HUES64 (cell line): ENCODE data around the gene KRTAP3-1.
"Not testable (repeated sequence)": the region's sequence is repeated elsewhere in the genome, so short reads cannot be mapped to it uniquely, and the experiment has no call there.

Experiments used
- H3K27ac ChIP-seq: 2 replicates; pipeline ENCODE4 v1.7.0; 2013; ENCODE audit warnings: low read depth, low read length, inconsistent platforms
- H3K27me3 ChIP-seq: 2 replicates; pipeline ENCODE4 v1.6.1; 2013; ENCODE audit warnings: mild to moderate bottlenecking, low read length; ENCODE audit not compliant: insufficient read depth
- H3K36me3 ChIP-seq: 2 replicates; pipeline ENCODE4 v1.6.1; 2013; ENCODE audit warnings: mild to moderate bottlenecking, low read length; ENCODE audit not compliant: insufficient read depth
- H3K4me1 ChIP-seq: 2 replicates; pipeline ENCODE4 v1.6.1; 2013; ENCODE audit warnings: mild to moderate bottlenecking, low read length, moderate library complexity; ENCODE audit not compliant: insufficient read depth
- H3K4me3 ChIP-seq: 2 replicates; pipeline ENCODE4 v1.5.1; 2013; ENCODE audit warnings: mild to moderate bottlenecking, low read length, moderate library complexity
- H3K9ac ChIP-seq: 2 replicates; pipeline ENCODE4 v1.6.1; 2013; ENCODE audit warnings: mild to moderate bottlenecking, low read depth, low read length
- H3K9me3 ChIP-seq: 2 replicates; pipeline ENCODE4 v1.6.1; 2013; ENCODE audit warnings: low read depth, low read length; ENCODE audit not compliant: insufficient read depth
- WGBS: fragments of 150-250, 120-280 bp; methylation state at CpG from one replicate; pipeline ENCODE4 v1.1.7; 2013; ENCODE audit warnings: missing lambda C conversion rate; 5-methylcytosine and 5-hydroxymethylcytosine counted together

The KRTAP3-1 gene

DNA sequence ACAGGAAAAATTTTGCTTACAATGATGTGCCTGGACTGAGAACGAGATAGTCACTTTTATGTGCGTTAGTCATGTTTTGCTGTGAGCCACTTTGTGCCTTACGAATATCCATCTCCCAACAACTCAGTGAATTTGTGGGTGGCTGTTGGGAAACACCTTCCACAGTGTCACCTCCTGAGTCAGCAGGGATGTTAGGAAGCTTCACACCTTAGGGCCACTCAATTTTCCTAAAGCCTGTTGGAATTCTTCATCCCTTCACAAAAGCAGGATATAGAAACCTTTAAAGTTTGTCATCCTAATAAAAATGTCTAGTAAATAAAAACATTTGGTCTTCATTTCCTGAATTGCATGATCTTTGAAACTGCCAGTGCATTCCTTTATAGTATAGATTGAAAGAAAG, 4.3 kb upstream of the KRTAP3-1 start:
- no peak overlapping the region for H3K4me3 ChIP-seq
- no peaks in the 10 kb centered on the region for H3K9me3 ChIP-seq
- no peak overlapping the region for H3K9ac ChIP-seq
- no peaks in the 10 kb centered on the region for H3K27me3 ChIP-seq
- no peak overlapping the region for H3K27ac ChIP-seq
- WGBS, result 96% methylated on average over 3 of the region's 3 CpGs
- H3K4me1 ChIP-seq, result peaks cover 17% of the 10 kb centered on the region
- no peaks in the 10 kb centered on the region for H3K36me3 ChIP-seq

DNA sequence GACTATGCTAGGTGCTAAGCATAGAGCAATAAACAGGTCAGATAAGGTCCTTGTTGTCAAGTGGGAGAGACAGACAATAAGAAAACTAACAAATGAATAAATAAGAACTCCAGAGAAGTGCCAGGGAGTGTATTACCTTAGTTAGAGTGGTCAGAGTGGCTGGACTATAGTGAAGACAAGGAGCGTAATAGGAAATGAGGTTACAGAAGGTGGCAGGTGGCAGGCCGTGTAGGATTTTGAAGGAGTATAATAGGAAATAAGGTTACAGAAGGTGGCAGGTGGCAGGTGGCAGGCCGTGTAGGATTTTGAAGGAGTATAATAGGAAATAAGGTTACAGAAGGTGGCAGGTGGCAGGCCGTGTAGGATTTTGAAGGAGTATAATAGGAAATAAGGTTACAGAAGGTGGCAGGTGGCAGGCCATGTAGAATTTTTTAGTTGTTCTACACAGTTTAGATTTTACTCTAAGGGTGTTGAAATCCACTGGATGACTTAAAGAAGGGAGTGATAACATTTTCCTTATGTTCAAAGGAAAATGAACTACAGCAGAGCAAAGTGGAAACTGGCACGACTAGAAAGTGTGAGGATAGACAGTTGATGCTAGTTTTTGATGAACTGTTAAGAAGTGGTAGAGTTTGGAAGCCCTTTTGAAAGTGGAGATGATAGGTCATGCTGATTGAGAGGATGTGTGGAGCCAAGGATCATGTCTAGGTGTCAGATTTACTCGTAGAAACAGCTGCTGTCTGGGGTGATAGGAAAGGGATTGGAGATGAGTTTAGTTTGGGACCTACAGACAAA, 3.6 kb upstream of the KRTAP3-1 start:
- no peaks in the 10 kb centered on the region for H3K9me3 ChIP-seq
- H3K4me3 ChIP-seq, result no peak overlapping the region
- H3K27me3 ChIP-seq, result no peaks in the 10 kb centered on the region
- no peaks in the 10 kb centered on the region for H3K36me3 ChIP-seq
- H3K27ac ChIP-seq, result no peak overlapping the region
- H3K9ac ChIP-seq, result no peak overlapping the region
- 89% methylated on average over 6 of the region's 6 CpGs for WGBS
- peaks cover 17% of the 10 kb centered on the region for H3K4me1 ChIP-seq

DNA sequence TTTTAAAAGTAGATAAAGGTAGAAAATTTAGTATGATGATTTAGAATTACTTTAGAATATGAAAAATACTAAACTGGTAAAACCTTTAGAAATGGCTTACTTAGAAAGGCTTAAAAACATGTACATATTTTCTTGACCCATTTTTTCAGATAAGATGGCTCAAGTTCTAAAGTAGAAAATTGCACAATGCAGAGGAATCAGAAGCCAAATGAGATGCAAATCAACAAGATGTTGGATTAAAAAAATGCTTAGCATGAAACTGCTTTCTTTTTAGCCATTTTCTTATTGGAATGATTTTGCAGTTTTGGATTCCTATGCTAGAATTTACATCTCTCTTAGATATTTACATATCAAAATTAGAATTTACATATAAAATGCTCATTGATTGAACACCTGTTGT, 1.5 kb upstream of the KRTAP3-1 start:
- Histone ChIP-seq H3K4me1 (peaks cover 17% of the 10 kb centered on the region), H3K9ac (no peak overlapping the region)

DNA sequence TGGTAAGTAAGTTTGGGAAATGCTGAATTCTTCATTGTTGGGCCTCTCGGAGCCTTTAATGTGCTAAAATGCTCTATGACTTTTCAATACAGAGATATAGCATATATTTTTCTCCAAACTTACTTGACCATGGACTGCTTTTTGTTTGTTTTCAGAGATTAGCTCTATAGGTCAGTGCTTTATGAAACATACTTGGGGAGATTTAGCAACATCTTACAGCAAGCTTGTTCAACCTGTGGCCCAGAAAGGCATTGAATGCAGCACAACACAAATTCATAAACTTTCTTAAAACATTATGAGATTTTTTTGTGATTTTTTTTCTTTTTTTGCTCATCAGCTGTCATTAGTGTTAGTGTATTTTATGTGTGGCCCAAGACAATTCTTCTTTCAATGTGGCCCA, 1.0 kb upstream of the KRTAP3-1 start:
- no peaks in the 10 kb centered on the region for H3K27me3 ChIP-seq
- peaks cover 17% of the 10 kb centered on the region for H3K4me1 ChIP-seq
- H3K9me3 ChIP-seq, result no peaks in the 10 kb centered on the region
- no peak overlapping the region for H3K4me3 ChIP-seq
- no peaks in the 10 kb centered on the region for H3K36me3 ChIP-seq
- H3K9ac ChIP-seq, result no peak overlapping the region
- no CpG with 5 or more reads among the region's 1 CpG for WGBS
- H3K27ac ChIP-seq, result no peak overlapping the region

More for the DNA sequence above, 1.5 kb upstream of the KRTAP3-1 start:
- no peak overlapping the region for H3K4me3 ChIP-seq
- no peaks in the 10 kb centered on the region for H3K27me3 ChIP-seq
- no peaks in the 10 kb centered on the region for H3K36me3 ChIP-seq
- H3K27ac ChIP-seq, result no peak overlapping the region
- no peaks in the 10 kb centered on the region for H3K9me3 ChIP-seq

DNA sequence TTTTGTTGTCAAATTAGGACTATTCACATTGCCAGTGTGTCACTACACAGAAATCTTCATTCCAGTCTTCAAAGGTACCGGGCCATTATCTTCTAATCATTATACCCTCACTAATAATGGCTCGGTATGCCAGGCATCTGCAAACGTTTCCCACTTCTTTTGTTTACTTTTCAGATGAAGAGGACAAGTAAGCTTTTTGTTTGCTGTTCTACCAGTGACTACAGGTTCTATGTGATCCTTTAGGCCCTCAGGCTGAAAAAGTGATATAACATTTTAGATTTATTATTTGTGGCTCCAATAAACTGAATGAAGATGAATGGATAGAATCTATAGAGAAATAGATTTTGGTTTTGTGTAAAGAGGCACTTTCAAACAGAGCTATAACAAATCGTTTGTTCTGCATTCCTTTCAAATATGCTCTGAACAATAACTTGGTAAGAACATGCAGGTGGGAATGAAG, 403 bp upstream of the KRTAP3-1 start:
- H3K27ac ChIP-seq, result no peak overlapping the region

DNA sequence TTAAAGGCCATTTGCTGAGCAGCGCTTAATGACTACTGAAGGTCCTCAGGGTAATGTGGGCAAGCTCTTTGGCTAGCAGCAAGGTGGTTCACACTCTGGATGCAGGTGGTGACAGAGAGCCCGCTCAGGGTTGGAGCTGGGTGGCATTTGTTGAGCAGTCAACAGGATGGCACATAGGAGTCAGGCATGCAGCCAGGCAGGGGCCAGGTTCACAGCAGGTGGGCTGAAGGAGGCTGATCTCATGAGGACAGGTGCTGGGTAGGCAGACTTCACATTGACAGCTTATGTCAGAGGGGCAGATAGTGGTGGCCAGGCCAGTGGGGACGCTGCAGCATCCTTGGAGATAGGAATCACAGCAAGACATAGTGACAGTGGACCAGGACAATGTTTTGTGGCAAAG, 4.5 kb downstream of the KRTAP3-1 start:
- Histone ChIP-seq H3K27ac (no peak overlapping the region), H3K4me3 (no peak overlapping the region), H3K9ac (no peak overlapping the region), H3K36me3 (no peaks in the 10 kb centered on the region), H3K27me3 (no peaks in the 10 kb centered on the region), H3K9me3 (no peaks in the 10 kb centered on the region), H3K4me1 (peaks cover 11% of the 10 kb centered on the region)
- 91% methylated on average over 3 of the region's 3 CpGs for WGBS

More for the DNA sequence above, 403 bp upstream of the KRTAP3-1 start:
- peaks cover 17% of the 10 kb centered on the region for H3K4me1 ChIP-seq
- WGBS, result 59% methylated on average over 4 of the region's 4 CpGs
- no peaks in the 10 kb centered on the region for H3K9me3 ChIP-seq
- no peaks in the 10 kb centered on the region for H3K27me3 ChIP-seq
- H3K4me3 ChIP-seq, result no peak overlapping the region
- no peaks in the 10 kb centered on the region for H3K36me3 ChIP-seq
- no peak overlapping the region for H3K9ac ChIP-seq

DNA sequence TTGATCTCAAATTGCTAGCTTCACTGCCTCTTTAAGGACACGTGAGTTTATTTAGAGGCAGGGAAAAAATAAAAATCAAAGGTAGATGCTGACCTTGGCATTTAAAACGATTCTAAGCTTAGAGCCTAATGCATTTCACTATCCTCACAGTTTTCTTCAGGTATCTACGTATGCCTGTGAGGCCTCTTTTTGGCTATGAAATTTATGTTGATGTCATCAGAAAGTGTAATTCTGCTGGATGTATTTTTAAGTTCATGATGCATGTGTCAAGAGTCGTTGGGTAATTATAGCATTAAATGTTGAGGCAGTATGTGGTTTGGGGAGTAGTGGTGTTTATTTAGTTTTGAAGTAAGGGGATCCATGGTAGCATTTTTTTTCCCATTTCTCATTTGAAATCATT, 5.0 kb downstream of the KRTAP3-1 start:
- H3K27me3 ChIP-seq, result no peaks in the 10 kb centered on the region
- peaks cover 6% of the 10 kb centered on the region for H3K4me1 ChIP-seq
- no peak overlapping the region for H3K9ac ChIP-seq
- H3K4me3 ChIP-seq, result no peak overlapping the region
- no peaks in the 10 kb centered on the region for H3K9me3 ChIP-seq
- H3K27ac ChIP-seq, result no peak overlapping the region
- WGBS, result 90% methylated on average over 4 of the region's 4 CpGs
- H3K36me3 ChIP-seq, result no peaks in the 10 kb centered on the region

DNA sequence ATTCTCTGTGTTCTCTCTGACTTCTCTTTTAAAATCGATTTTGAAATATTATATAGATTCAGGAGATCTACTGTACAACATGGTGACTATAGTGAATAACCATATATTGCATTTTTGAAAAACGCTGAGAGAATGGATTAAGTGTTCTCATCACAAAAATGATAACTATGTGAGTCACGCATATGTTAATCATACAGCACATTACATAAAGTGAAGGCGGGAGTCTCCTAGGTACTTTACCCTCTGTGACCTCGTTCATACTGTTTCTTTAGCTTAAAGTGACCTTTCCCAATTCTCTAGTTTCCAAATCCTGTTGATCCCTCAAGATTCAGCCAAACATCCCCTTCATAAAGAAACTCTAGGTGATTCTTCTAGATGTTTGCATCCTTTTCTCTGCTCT, 6.1 kb downstream of the KRTAP3-1 start:
- no peak overlapping the region for H3K9ac ChIP-seq
- no peaks in the 10 kb centered on the region for H3K9me3 ChIP-seq
- H3K4me3 ChIP-seq, result no peak overlapping the region
- no peaks in the 10 kb centered on the region for H3K36me3 ChIP-seq
- H3K4me1 ChIP-seq, result no peaks in the 10 kb centered on the region
- 78% methylated on average over 4 of the region's 5 CpGs for WGBS
- H3K27me3 ChIP-seq, result no peaks in the 10 kb centered on the region
- no peak overlapping the region for H3K27ac ChIP-seq

DNA sequence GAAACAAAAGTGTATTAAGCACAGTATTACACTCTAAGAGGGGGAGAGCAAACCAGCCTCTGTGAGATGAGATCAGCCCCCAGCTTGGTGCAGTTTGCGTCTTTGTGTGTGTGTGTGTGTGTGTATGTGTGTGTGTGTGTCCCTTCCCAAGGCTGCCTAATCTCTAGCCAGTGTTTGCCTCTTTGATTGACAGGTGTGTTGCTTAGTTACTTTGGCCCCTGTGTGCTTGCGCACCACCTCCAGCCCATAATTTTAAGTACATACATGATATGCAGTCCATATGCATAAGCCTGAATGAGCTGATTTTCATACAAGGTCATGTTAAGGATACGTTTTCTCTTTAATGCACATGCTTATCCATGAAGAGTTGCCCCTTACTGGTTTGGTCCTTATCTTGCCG, 7.1 kb downstream of the KRTAP3-1 start:
- Histone ChIP-seq H3K36me3 (no peaks in the 10 kb centered on the region), H3K27ac (no peak overlapping the region), H3K27me3 (no peaks in the 10 kb centered on the region), H3K9ac (no peak overlapping the region), H3K9me3 (no peaks in the 10 kb centered on the region), H3K4me3 (no peak overlapping the region), H3K4me1 (no peaks in the 10 kb centered on the region)
- 92% methylated on average over 4 of the region's 4 CpGs for WGBS

DNA sequence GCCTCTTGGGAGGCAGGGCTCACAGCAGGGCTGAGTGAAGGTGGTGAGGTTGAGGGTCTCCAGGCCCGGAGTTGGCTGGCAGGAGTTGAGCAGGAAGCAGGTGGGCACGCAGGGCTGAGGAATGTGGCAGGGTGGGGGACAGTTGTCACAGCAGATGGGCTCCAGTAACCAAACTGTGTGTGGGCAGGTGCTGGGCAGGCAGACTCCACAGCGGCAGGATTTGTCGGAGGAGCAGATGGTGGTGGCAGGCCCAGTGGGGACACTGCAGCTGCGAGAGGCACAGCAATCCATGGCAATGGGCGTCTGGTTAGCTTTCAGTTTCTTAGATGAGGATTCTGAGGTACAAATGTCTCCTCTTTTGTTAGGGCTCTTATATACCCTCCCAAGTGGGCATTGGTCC, 9.4 kb downstream of the KRTAP3-1 start, which contains the start of gene KRTAP3-2:
Gene KRTAP3-2, minus strand, starts transcription at position 344 of the 400 bp plus-strand sequence. Its CDS starts 53 bp downstream, at position 291.
- H3K4me3 ChIP-seq, H3K4me1 ChIP-seq, H3K36me3 ChIP-seq, H3K9ac ChIP-seq, H3K27me3 ChIP-seq, H3K9me3 ChIP-seq, H3K27ac ChIP-seq: not testable (repeated sequence)
- WGBS, result 95% methylated on average over 6 of the region's 6 CpGs

DNA sequence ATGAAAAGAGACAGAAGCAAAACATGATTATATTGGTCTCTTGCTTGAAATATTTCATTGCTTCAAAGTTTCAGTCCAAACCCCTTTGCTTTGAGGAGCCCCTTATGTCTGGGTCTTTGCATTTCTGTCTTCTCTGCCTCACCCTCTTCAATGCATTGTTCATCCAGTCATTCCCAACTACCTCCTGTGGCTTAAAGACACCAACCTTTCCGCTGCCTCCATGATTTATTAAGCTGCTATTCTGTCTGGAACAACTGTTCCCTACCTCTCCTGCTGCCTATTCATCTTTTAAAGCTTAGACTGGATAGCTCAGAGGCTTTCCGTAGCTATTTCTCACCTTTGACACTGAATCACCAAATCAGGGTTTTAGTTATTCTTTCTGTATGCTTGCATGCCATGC, 11.6 kb downstream of the KRTAP3-1 start:
- Histone ChIP-seq H3K27ac (no peak overlapping the region), H3K36me3 (no peaks in the 10 kb centered on the region), H3K4me3 (no peak overlapping the region), H3K27me3 (no peaks in the 10 kb centered on the region), H3K9ac (no peak overlapping the region), H3K9me3 (no peaks in the 10 kb centered on the region), H3K4me1 (no peaks in the 10 kb centered on the region)
- 85% methylated on average over 2 of the region's 2 CpGs for WGBS

DNA sequence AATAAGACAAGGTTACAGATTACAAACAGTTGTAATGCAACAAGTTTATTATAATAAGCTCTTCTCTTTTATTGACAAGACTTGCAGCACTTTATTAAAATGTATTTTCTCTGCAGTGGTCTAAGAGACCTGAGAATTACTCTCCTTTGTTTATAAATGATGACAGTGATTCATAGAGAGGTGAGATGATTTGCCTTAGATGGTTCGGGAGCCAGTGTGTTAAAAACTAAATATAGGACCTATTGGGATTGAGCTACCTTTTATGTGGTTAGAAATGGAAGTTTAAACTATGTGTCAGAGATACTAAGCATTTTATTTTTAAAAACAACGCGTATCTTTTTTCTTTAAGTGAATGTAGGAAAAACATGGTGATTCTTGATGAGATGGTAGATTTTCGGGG, 12.1 kb downstream of the KRTAP3-1 start:
- no peaks in the 10 kb centered on the region for H3K27me3 ChIP-seq
- no peak overlapping the region for H3K4me3 ChIP-seq
- H3K27ac ChIP-seq, result no peak overlapping the region
- no peaks in the 10 kb centered on the region for H3K4me1 ChIP-seq
- no peak overlapping the region for H3K9ac ChIP-seq
- 99% methylated on average over 3 of the region's 4 CpGs for WGBS
- H3K9me3 ChIP-seq, result no peaks in the 10 kb centered on the region
- H3K36me3 ChIP-seq, result no peaks in the 10 kb centered on the region
